CD4-positive, alpha-beta T cell treated with Interleukin-17A for 4 hours (primary cell): ENCODE measurements around the gene SLC25A17.
"Not testable (repeated sequence)": the region's sequence is repeated elsewhere in the genome, so short reads cannot be mapped to it uniquely, and the experiment has no call there.

Experiments
- DNase-seq: peaks from one replicate; pipeline ENCODE4 v3.0.0-alpha.2; 2020; ENCODE audit warnings: mixed read lengths

SLC25A17 gene, protein sequence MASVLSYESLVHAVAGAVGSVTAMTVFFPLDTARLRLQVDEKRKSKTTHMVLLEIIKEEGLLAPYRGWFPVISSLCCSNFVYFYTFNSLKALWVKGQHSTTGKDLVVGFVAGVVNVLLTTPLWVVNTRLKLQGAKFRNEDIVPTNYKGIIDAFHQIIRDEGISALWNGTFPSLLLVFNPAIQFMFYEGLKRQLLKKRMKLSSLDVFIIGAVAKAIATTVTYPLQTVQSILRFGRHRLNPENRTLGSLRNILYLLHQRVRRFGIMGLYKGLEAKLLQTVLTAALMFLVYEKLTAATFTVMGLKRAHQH

DNA sequence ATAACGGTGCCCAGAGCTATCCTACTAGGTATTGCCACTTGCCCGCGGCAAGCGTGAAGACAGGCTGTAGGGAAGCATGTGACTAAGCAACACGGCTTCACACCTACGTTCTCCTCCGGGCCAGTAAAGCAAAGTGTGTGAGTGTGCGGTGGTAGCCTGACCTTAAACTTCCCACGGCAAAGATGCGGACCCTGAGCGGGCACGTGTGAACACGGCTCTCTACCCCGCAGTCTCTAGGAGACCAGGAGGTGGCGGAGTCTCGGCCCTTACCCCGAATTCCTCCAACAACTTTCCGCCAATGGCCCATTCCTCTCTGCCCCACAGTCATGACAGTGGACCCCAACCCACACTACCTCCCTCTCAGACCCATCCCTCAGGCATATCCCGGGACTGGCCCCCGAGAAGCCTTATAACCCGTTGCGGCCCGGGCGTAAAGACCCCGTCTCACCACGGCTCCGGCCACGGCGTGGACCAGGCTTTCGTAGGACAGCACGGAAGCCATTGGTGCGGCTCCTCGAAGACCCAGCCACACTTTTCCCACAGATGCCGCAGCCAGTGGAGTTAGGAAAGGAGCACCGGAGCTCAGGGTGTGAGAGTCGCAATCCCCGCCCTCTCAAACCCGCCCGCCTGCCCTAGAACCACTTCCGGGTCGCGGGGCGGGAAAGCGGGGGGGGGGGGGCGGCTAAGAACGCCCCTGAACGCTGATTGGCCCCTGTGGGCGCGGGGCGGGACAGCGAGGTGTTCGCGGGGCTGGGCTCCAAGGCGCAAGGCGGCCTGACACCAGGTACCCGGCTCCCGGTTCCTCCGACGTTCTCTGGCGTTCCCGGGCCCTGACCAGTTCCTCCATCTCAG is at the start of gene SLC25A17:
Gene SLC25A17 (minus strand): TSS at position 600 of the 852 bp plus-strand sequence. CDS start 98 bp downstream, at position 502.
- peak; percentile 93 for DNase-seq

DNA sequence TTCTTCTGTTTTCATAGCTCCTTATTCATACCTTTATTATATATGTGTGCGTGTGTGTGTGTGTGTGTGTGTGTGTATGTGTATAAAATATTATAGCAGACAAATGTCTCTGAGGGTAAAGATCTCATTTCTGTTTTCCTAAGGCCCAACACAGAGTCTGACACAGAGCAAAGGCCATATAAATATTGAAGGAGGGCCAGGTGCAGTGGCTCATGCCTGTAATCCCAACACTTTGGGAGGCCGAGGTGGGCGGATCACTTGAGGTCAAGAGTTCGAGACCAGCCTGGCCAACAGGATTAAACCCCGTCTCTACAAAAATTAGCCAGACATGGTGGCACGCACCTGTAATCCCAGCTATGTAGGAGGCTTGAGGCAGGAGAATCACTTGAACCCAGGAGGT is 49.2 kb upstream of the SLC25A17 start:
- not testable (repeated sequence) for DNase-seq

DNA sequence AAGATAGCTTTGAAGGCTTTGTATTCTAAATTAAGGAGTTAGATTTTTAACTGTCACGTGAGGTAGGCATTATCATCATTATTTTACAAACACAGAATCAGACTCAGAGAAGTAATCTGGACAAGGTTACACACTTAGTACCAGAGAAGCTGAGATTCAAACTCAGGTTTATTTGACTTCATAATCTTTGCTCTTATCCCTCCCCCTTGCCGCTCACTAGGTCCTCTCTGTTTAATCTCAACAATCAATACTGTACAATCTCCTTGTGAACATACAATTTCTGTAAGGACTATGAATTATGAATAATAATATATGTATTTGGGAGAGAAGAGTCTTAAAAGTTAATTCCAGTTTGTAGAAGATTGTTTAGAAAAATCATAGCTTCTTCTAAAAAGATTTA is 48.0 kb upstream of the SLC25A17 start:
- DNase-seq: no peak

GRCh38 chr22:40862537-40862936 is 43.4 kb upstream of the SLC25A17 start:
- DNase-seq: no peak

- no peak for DNase-seq
Measured at GRCh38 chr22:40862013-40862412, 42.9 kb upstream of the SLC25A17 start, which contains the start of gene DNAJB7. DNAJB7 (minus strand) TSS chr22:40862113; CDS start chr22:40861994, 119 bp downstream.

DNA sequence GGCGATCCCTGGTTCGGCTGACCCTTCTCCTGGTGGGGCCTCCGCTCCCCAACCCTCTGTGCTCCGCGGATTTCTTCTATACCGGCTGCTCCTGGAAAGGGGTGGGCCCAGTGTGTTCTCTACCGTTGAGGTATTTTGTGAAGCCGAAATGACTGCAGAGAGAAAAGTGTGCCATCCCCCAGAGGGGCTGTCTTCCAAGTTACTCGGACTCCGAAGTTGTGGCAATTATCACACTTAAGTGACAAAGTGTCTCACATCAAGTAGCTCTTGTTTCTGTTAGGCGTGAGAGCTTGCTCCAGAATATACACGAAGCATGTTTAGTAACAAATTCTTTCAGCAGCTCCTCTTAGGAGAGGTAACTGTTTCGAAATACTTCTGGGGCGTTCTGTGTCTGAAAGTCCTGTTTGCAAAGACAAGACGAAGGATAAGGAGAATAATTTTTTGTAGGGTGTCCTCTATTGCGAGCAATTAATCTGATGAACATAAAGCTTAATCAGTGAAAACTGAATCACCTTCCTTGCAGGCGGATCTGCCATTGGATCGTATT is 38.2 kb upstream of the SLC25A17 start:
- DNase-seq: no peak

DNA sequence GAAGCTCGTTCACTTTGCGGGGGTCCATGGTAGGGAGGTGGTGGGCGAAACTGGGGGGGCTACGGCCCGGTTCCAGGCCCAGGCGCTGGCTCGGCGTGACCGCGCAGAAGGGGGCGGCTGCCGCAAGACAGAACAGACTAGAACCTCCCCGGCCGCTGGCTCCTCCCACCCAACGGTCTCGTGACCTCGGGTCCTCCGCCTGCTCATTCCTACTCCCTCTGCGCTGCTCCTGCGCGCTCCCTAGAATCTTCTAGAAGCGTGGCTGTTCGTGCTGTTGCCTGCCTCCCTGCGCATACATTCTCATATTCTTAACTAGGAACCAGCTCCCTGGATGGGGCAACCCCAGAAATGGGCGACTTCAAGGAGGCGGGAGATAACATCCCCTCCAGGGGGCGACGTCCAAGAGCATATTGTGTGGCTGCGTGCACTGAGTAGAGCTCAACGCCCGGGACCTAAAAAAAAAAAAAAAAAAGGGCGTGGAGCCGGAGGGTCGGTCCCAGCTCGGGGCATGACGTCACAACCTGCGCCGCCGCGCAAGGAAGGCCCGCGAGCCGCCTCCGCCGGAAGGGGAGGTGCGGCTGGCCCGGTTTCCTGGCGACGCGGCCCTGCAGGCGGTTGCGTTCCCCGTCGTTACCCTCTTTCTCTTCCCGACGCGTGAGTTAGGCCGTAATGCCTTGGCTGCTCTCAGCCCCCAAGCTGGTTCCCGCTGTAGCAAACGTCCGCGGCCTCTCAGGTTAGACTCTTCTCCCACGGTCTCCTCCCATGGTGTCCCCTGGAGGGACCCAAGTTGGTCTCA is 37.6 kb upstream of the SLC25A17 start, which contains the start of the genes ST13 and XPNPEP3:
Gene ST13 (minus strand): TSS at position 127 of the 796 bp plus-strand sequence. CDS start 99 bp downstream, at position 28.
Gene XPNPEP3 (plus strand): TSS at position 636 of the 796 bp plus-strand sequence. CDS start 34 bp downstream, at position 670.
- peak; percentile 97 for DNase-seq

GRCh38 chr22:40855979-40856512 is 36.9 kb upstream of the SLC25A17 start:
- DNase-seq: peak; percentile 23

GRCh38 chr22:40855071-40855978 is 36.2 kb upstream of the SLC25A17 start:
- no peak for DNase-seq

GRCh38 chr22:40853961-40854360 is 34.8 kb upstream of the SLC25A17 start:
- no peak for DNase-seq

DNA sequence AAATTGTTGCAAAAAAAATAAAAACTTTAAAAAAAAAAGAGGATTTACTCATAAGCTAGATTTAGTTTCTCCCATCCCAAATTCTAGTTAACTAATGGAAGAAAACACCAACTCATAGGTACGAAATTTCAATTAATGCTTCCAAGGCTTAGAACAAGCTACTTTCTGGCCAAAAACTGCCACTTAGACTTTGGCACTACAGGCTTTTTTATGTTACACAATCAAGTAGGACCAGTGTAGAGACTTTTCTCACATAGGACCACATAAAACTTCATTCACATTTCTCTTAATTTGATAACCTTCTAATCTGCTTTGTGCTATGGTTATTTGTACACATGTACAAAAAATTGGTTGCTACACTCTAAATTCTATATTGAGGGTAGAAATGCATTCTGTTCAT is 34.2 kb upstream of the SLC25A17 start:
- DNase-seq: no peak

GRCh38 chr22:40845816-40846215 is 26.7 kb upstream of the SLC25A17 start:
- DNase-seq: not testable (repeated sequence)

GRCh38 chr22:40844951-40845350 is 25.8 kb upstream of the SLC25A17 start:
- DNase-seq: no peak

GRCh38 chr22:40838486-40838885 is 19.3 kb upstream of the SLC25A17 start:
- no peak for DNase-seq

DNA sequence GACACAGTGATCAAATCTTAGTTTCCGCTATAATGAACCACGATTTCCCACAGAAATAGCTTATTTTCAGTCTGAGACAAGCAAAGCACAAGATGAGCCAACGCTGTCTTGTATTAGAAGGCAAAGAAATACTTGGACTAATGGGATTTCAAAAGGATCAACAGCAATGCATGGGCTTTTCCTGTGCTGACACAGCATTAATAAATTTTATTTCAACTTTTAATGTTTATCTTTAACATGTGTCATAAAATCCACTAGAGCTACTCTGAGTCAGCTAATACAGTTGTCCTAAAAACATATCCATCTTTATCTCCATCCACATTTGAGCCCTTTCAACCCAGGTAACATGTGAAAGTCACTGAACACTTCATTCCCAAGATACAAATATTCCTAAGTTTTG is 15.5 kb upstream of the SLC25A17 start:
- DNase-seq: no peak

DNA sequence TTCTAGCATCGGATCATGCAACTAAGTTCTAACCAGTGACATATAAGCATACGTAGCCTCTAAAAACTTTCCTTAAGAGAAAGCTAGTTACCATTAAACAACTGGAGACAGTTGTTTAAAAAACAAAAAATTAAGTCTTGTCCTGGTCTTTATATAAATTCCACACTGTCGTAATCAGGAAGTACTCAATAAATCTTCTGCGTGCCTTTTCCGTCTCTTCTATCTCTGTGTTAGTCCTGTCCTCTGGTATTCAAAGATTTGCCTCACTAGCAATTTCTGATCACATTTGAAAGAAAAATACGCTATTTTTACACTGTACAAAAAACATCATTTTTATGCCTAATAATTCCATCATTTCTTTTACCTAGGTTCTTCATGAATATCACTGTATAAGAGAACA is 10.0 kb upstream of the SLC25A17 start:
- DNase-seq: no peak

DNA sequence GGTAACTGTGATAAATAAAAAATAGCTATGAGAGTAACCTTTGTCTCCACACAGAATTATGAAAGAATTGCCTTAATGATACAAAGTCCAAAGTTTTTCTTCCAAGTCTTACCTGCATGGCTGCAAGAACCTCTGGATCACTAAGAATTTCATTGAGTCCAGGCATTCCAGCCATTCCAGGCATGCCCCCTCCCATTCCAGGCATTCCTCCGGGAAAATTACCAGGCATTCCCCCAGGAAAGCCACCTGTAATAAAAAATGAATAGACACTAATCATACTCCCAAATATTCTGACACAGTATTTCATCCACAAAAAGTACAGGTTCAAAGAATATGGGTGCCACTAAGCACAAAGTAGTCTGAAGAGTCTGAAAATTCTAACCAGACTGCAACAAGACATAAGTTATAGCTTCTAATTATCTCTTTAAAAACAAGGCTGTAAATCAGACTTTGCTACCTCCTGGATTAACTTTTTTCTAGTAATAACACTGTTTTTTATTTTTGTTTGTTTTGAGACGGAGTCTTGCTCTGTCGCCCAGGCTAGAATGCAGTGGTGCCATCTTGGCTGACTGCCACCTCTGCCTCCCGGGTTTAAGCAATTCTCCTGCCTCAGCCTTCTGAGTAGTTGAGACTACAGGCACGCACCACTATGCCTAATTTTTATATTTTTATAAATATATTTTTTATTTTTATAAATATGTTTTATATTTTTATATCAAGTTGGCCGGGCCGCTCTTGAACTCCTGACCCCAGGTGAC is 8.0 kb upstream of the SLC25A17 start:
- no peak for DNase-seq

GRCh38 chr22:40826292-40826691 is 7.1 kb upstream of the SLC25A17 start:
- DNase-seq: not testable (repeated sequence)

- no peak for DNase-seq
Measured at GRCh38 chr22:40823426-40823825, 4.3 kb upstream of the SLC25A17 start.

DNA sequence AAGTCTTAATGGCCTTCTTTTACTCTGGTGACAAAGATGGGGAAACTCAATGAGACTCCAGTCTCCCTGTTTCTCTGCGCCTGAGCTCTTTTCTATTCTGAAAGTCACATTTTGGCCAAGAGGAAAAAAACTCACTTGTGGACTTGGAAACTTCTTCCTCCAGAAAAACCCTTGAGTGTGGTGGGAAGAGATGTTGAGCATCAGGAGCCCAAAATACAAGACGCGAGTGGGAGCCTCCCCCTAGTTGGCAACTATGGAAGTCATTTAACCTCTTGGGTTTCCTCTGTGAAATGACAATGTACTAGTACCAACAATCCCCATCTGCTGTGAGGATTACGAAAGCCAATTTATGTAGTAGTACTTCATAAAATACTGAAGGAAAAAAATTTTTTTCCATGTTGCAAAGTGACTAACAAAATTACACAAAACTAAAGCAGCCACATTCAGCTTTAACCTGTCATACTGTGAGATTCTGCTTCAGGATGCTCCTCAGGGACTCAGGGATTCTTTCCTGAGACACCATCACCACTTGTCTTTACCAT is 524 bp upstream of the SLC25A17 start:
- DNase-seq: no peak
